ENCODE measurements around the gene BRINP1. TPM values are rescaled to one million over a fixed set of nuclear protein-coding genes. Genes with fewer than 3 reads are reported as not detected.

Gene BRINP1
- total RNA-seq, 2 donors from 2014 or later: not detected

DNA sequence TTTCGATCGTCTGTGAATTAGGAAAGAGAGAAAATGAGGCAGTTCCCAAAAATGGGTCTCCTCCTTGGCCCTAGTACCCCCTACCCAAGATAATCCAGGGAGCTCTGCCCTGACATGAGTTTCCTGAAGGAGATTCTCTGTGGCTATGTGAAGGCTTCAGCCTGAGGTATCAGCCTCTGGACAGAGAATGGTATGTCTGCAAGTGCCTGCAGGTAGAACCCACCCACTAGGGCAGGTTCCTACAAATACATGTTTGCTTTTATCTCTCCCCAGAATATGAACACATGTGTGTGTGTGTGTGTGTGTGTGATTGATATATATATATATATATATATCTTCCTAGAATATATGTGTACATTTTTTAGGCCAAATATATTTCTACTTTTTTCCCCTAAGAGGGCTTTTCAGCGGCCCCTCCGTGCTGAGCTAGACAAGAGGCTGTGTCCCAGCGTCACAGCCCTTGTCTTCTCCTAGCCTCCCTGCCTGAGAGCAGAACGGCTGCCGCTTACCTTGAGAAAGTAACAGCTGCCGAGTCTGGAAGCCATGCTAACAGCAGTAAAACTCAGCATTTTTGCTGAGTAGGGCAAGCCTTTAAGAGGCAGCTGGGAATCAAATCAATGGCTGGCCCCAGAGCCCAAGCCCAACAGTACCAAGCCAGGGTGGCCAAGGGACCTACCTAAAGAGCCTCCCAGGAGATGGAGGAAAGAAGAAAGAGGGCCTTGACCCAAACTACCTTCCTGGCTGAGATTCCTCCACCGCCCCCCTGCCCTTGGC lies 2.1 kb downstream of the BRINP1 start:
- Mint-ChIP-seq H3K4me1 (no peaks in the 10 kb centered on the region), H3K27me3 (peaks cover 27% of the 10 kb centered on the region), H3K9me3 (peaks cover 16% of the 10 kb centered on the region), H3K36me3 (ENCODE audit: low read depth) (no peaks in the 10 kb centered on the region), H3K4me3 (no peak overlapping the region), H3K27ac (no peak overlapping the region)
- ATAC-seq (replicated peaks): no peak

DNA sequence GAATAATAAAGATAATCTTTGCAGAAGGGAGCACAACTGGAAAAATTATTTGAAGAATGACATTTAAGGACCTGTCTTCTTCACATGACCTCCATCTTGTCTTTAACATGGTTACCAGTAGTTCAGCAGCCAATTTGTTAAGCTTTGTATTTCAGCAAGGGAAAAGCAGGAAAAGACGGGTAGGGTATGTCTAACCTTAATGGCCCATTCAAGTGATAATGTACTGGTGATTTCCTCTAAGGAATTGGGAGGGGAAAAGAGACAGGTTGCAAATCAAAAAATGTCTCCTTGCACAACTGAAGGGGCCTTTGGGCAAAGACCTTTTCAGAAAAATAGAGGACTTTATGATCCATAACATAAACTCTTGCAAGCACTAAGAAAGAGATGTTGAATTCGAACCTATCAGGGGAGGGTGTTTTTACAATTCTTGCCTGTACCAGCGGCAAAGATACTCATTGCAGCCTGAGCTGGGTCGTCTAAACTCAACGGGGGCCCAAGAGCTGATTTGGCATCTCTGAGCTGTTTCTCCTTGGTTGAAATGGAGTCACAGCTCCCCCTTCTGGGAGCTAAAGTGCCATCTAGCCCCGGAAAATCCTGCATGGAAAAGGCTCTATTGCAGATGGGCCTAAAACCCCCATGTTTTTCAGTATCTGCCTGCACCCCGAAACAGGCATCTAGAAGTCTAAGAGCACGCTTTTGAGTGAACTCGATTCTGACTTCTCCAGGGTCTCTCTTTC lies 3.8 kb downstream of the BRINP1 start:
- Mint-ChIP-seq H3K27ac (no peak overlapping the region), H3K4me3 (no peak overlapping the region), H3K36me3 (ENCODE audit: low read depth) (no peaks in the 10 kb centered on the region), H3K4me1 (no peaks in the 10 kb centered on the region), H3K9me3 (peaks cover 9% of the 10 kb centered on the region), H3K27me3 (peaks cover 19% of the 10 kb centered on the region)
- ATAC-seq (replicated peaks): no peak

GRCh38 chr9:119360237-119360636 lies 9.0 kb downstream of the BRINP1 start:
- ATAC-seq (replicated peaks): no peak
- H3K4me3 Mint-ChIP-seq: no peak overlapping the region
- no peaks in the 10 kb centered on the region for H3K4me1 Mint-ChIP-seq

DNA sequence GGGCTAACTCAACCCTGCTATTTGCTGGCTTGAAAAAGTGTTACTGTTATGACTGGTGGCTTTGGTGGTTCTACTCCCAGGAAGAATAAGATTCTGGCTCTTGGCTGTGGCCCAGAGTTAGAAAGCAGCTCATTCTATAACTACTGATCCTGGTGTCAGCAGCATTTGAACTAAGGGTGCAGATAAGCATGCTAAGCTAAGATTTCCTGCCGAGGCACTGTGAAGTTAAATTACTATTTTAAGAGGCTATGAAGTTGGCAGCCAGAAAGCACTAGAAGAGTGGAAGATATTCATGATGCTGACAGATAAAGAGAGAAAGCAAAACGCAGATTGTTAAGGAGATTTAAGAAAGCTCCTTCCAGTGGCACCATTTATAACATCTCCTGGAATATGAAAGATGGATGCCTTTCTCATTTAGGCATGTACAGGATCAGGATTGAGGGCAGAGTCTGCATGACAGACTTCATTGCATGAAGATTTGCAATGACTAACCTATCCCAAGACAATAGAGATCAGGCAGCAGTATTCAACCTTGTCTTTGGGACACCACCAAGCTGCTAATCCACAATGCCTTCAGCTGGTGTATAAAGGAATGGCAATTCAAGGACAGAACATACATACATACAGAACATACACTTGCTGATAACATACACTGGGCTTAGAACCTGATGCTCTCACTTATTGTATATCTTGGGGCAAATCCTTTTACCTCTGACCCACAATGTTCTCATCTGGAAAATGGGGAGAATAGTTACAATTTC lies 11.7 kb downstream of the BRINP1 start:
- no peak for ATAC-seq (replicated peaks)
- peaks cover 4% of the 10 kb centered on the region for H3K27me3 Mint-ChIP-seq
- peaks cover 16% of the 10 kb centered on the region for H3K9me3 Mint-ChIP-seq
- H3K4me3 Mint-ChIP-seq: no peak overlapping the region
- no peak overlapping the region for H3K27ac Mint-ChIP-seq
- H3K4me1 Mint-ChIP-seq: no peaks in the 10 kb centered on the region
- H3K36me3 Mint-ChIP-seq (ENCODE audit: low read depth): no peaks in the 10 kb centered on the region

More at GRCh38 chr9:119360237-119360636, 9.0 kb downstream of the BRINP1 start:
- Mint-ChIP-seq H3K27ac (no peak overlapping the region), H3K36me3 (ENCODE audit: low read depth) (no peaks in the 10 kb centered on the region), H3K27me3 (peaks cover 3% of the 10 kb centered on the region), H3K9me3 (peaks cover 15% of the 10 kb centered on the region)

DNA sequence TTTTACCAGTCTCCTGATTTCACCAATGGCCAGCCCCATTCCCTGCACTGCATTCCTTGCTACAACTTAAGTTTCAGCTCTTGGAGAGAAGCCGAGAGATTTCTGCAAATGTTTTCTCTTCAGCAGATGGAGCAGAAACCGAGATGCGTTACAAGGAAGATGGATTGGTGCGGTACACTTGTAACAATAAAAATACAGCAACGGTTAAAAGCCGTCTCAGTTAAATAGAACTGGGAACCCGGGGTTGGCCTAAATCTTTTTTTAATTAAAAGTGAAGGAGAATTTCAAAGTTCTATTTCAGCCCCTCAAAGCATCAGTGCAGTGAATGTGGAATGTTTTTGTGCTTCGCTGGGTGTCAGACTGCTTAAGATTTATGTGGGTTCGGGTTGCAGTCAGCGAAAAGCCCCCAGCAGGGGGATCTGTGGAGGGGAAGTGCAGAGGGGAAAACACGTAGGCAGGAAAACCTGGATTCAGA lies 19.8 kb downstream of the BRINP1 start:
- Mint-ChIP-seq H3K27ac (no peak overlapping the region), H3K36me3 (ENCODE audit: low read depth) (no peaks in the 10 kb centered on the region), H3K27me3 (peaks cover 9% of the 10 kb centered on the region), H3K4me3 (no peak overlapping the region), H3K4me1 (no peaks in the 10 kb centered on the region), H3K9me3 (peaks cover 10% of the 10 kb centered on the region)
- no peak for ATAC-seq (replicated peaks)

DNA sequence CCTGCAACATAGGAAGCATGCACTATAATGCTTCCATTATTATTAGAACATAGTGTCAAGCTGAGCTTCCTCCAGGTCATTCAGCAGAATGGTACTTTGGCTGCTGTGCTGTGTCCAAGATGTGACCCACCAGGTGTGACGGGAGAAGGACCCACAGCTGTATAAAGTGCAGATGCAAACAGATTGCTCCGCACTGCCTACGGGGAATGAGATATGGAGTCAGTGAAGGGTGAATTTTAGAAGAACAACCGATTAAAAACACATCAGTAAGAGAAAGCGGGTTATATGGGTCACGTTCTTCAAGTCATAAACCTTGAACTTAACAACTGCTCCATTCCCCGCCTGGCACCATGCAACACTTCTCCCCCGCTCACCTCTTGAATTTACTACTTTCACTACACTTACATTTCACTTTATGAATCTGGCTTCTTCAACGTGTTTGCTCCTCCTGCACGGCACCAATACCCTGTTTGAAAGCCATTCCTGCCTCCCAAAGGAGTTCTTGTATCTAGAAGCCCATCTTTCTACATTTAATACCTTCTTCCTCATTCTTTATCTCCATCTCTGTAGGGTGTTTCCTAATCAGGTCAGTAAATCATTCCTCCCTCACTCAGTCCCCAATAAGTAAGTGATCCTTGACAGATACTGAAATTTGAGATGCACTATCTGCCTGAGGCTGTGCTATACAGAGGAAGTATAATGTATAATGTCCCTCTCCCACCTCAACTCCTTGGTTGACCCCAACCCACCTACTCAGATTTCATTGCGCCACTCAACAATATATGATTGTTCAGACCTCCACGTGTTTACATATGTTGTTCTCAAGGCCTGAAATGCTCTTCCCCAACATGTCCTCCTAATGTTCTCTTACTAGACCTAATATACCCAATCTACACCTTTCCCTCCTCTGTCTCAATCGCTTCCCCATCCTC lies 25.9 kb downstream of the BRINP1 start:
- Mint-ChIP-seq H3K4me3 (no peak overlapping the region), H3K27ac (no peak overlapping the region), H3K27me3 (peaks cover 6% of the 10 kb centered on the region), H3K36me3 (ENCODE audit: low read depth) (no peaks in the 10 kb centered on the region), H3K9me3 (peaks cover 9% of the 10 kb centered on the region), H3K4me1 (no peaks in the 10 kb centered on the region)
- no peak for ATAC-seq (replicated peaks)

GRCh38 chr9:119339056-119339455 lies 30.2 kb downstream of the BRINP1 start:
- ATAC-seq (replicated peaks): no peak
- no peak overlapping the region for H3K4me3 Mint-ChIP-seq
- no peaks in the 10 kb centered on the region for H3K4me1 Mint-ChIP-seq
- H3K36me3 Mint-ChIP-seq (ENCODE audit: low read depth): no peaks in the 10 kb centered on the region
- peaks cover 7% of the 10 kb centered on the region for H3K9me3 Mint-ChIP-seq
- no peak overlapping the region for H3K27ac Mint-ChIP-seq
- no peaks in the 10 kb centered on the region for H3K27me3 Mint-ChIP-seq

GRCh38 chr9:119337573-119337972 lies 31.7 kb downstream of the BRINP1 start:
- Mint-ChIP-seq H3K27ac (no peak overlapping the region), H3K4me1 (no peaks in the 10 kb centered on the region), H3K4me3 (no peak overlapping the region), H3K9me3 (peaks cover 3% of the 10 kb centered on the region), H3K36me3 (ENCODE audit: low read depth) (no peaks in the 10 kb centered on the region), H3K27me3 (no peaks in the 10 kb centered on the region)
- ATAC-seq (replicated peaks): no peak

- Mint-ChIP-seq H3K36me3 (ENCODE audit: low read depth) (no peaks in the 10 kb centered on the region), H3K4me3 (no peak overlapping the region), H3K27me3 (no peaks in the 10 kb centered on the region), H3K9me3 (peaks cover 6% of the 10 kb centered on the region), H3K4me1 (no peaks in the 10 kb centered on the region), H3K27ac (no peak overlapping the region)
- no peak for ATAC-seq (replicated peaks)
Observed at GRCh38 chr9:119334745-119335144, 34.5 kb downstream of the BRINP1 start.

DNA sequence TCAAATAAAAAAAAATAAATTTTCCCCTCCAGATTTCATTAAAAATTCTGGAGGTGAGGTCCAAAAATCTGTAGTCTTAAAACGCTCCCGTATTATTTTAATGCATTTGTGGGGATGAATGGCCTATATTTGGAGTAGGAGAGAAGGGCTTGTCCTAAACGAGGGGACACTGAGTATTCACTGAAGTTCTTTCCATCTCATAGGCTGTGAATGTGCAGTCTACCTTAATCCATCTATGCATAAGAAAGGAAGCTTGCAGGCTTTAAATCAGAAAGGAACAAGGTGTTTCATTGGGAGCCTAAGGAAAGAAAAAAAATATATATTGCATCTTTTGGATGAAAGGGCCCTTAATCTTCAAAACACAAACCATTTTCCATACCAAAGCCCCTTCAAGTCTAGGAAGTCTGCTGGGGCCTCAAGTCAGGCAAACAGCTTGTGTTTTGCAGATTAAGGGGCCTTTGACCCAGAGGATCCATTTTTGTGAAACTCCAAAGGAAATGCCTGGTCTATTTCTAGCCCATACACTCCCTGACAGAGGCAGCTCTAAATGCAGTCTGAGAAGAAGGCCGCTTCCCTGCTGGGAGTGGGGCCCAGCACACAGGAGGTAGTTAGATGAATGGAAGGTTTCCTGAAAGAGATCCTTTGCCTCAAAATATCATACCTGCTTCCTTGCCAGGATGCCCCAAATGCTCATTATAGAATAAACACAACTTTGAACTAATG lies 35.6 kb downstream of the BRINP1 start:
- Mint-ChIP-seq H3K27ac (no peak overlapping the region), H3K9me3 (peaks cover 7% of the 10 kb centered on the region), H3K4me1 (no peaks in the 10 kb centered on the region), H3K36me3 (ENCODE audit: low read depth) (no peaks in the 10 kb centered on the region), H3K27me3 (no peaks in the 10 kb centered on the region), H3K4me3 (no peak overlapping the region)
- no peak for ATAC-seq (replicated peaks)

DNA sequence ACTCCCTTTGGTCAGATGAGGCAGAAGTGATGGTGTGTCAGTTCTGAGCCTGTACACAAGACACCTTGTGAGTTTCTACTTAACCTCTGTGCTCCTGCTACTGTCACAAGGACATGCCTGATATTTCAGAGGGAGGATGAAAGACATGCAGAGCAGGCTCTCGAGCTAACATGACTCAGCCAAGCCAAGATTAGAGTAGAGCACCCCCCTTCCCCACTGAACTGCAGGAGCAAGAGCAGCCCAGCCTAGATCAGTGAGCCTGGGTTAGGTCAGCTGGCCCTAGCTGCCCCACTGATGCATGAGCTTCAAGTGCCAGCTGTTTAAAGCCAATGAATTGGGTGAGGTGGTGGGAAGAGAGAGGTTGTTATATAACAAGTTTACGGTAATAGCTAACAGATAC lies 36.7 kb downstream of the BRINP1 start:
- ATAC-seq (replicated peaks): no peak
- Mint-ChIP-seq H3K9me3 (peaks cover 18% of the 10 kb centered on the region), H3K36me3 (ENCODE audit: low read depth) (no peaks in the 10 kb centered on the region), H3K27me3 (no peaks in the 10 kb centered on the region), H3K27ac (no peak overlapping the region), H3K4me3 (no peak overlapping the region), H3K4me1 (no peaks in the 10 kb centered on the region)

DNA sequence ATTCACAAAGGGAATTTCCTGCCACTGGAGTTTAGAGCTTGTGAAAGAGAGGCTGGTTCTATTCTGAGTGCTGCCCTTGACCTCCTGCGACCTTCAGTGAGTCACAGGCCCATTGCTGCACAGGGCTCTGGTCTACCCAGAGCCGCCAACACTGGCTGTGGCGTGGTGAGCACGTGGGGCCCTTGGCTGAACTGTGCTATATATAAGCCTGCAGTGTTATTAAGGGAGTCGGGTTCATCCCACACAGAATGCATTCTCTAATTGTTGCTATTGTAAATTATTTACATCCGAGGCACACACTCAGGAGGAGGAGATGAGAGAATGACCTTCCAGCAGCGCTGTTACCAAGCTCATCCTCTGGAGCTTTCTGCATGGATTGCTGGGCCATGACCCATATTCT lies 47.1 kb downstream of the BRINP1 start:
- Mint-ChIP-seq H3K27me3 (no peaks in the 10 kb centered on the region), H3K4me1 (no peaks in the 10 kb centered on the region), H3K4me3 (no peak overlapping the region), H3K9me3 (peaks cover 18% of the 10 kb centered on the region), H3K36me3 (ENCODE audit: low read depth) (no peaks in the 10 kb centered on the region), H3K27ac (no peak overlapping the region)
- ATAC-seq (replicated peaks): no peak

DNA sequence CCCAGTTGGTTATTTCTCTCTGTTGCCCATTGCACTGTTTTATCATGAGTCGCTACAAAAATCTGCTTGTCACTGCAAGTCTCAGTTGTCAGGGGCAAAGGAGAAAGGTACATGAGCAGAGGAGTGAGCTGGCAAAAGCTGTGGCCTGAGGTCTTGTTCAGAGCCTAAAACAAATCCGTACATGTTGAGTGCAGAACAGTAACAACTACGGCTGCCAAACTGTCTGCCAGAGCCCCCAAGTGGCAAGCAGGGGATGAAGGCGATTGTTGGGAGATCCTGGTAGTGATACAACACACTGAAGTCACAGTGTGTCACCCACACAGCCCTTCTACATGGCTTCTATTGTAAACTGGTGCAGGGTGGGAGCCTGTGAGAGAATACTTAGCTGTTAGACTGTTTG lies 50.9 kb downstream of the BRINP1 start:
- Mint-ChIP-seq H3K27me3 (no peaks in the 10 kb centered on the region), H3K27ac (no peak overlapping the region), H3K9me3 (peaks cover 15% of the 10 kb centered on the region), H3K4me1 (no peaks in the 10 kb centered on the region), H3K4me3 (no peak overlapping the region), H3K36me3 (ENCODE audit: low read depth) (no peaks in the 10 kb centered on the region)
- ATAC-seq (replicated peaks): no peak

Measured in activated T-helper 17 cell treated with anti-CD3 and anti-CD28 coated beads, Interleukin-2, amount 50 U/mL, for 72 hours (primary cell).